Mononuclear cell (primary cell): ENCODE data around the gene ABCB9. TPM values are rescaled to one million over a fixed set of nuclear protein-coding genes. Genes with fewer than 3 reads are reported as not detected.

Source experiments
- H3K27me3 ChIP-seq: 2 replicates; pipeline ENCODE4 v1.6.0; 2011; ENCODE audit warnings: low read length, control low read depth; ENCODE audit not compliant: insufficient read depth
- H3K4me1 ChIP-seq: 2 replicates; pipeline ENCODE4 v1.5.1; 2011; ENCODE audit warnings: mild to moderate bottlenecking, low read length, control low read depth; ENCODE audit not compliant: insufficient read depth
- H3K4me3 ChIP-seq: 2 replicates; pipeline ENCODE4 v1.5.1; 2011; ENCODE audit warnings: mild to moderate bottlenecking, low read length, moderate library complexity
- H3K9me3 ChIP-seq: 2 replicates; pipeline ENCODE4 v1.5.1; 2011; ENCODE audit warnings: low read depth, mild to moderate bottlenecking, control low read depth, low read length
- total RNA-seq: library from RNA; depleted of rRNA; stranded (reverse); fragments of >200 nt; gene quantifications from one replicate; pipeline ENCODE4 v1.2.3, GENCODE V29; 2012

The ABCB9 gene
- total RNA-seq, 1 donor: 2.1 TPM

GRCh38 chr12:122880668-122881067 lies 85.6 kb downstream of the ABCB9 start:
- Histone ChIP-seq H3K4me3 (no peak overlapping the region), H3K9me3 (no peaks in the 10 kb centered on the region), H3K4me1 (peaks cover 76% of the 10 kb centered on the region), H3K27me3 (no peaks in the 10 kb centered on the region)

GRCh38 chr12:122880155-122880667 lies 86.1 kb downstream of the ABCB9 start:
- Histone ChIP-seq H3K27me3 (no peaks in the 10 kb centered on the region), H3K4me3 (no peak overlapping the region), H3K9me3 (no peaks in the 10 kb centered on the region), H3K4me1 (peaks cover 80% of the 10 kb centered on the region)

Other genes with a start within 250 kb of the ABCB9 start
- 25.9 TPM for gene HCAR3, start 249.7 kb downstream of the ABCB9 start, total RNA-seq
- gene HCAR1, start 235.6 kb downstream of the ABCB9 start, total RNA-seq: not detected
- 23.0 TPM for gene DENR, start 213.6 kb downstream of the ABCB9 start, total RNA-seq
- gene CCDC62, start 191.9 kb downstream of the ABCB9 start, total RNA-seq: 2.5 TPM
- 76.3 TPM for gene HIP1R, start 131.0 kb downstream of the ABCB9 start, total RNA-seq
- 78.3 TPM for gene VPS37B, start 70.3 kb downstream of the ABCB9 start, total RNA-seq
- gene OGFOD2, start 8.8 kb upstream of the ABCB9 start, total RNA-seq: 4.5 TPM
- 123 TPM for gene ARL6IP4, start 14.2 kb upstream of the ABCB9 start, total RNA-seq
- gene PITPNM2, start 184.6 kb upstream of the ABCB9 start, total RNA-seq: 11.8 TPM